Osteocyte (in vitro differentiated cells): ENCODE results near the gene BICRAL. TPM values are rescaled to one million over a fixed set of nuclear protein-coding genes. Genes with fewer than 3 reads are reported as not detected.
"Not testable (repeated sequence)": the region's sequence is repeated elsewhere in the genome, so short reads cannot be mapped to it uniquely, and the experiment has no call there.

Experiments
- DNase-seq: peaks from one replicate; pipeline ENCODE4 v3.0.0; 2021; ENCODE audit warnings: mixed read lengths; ENCODE audit not compliant: unreplicated experiment; ENCODE audit errors: extremely low spot score
- H3K27ac Mint-ChIP-seq: one replicate; pipeline ENCODE4 v1.8.0; 2021; ENCODE audit warnings: mild to moderate bottlenecking, mixed read lengths; ENCODE audit not compliant: unreplicated experiment
- H3K27me3 Mint-ChIP-seq: one replicate; pipeline ENCODE4 v1.8.0; 2021; ENCODE audit warnings: mixed read lengths; ENCODE audit not compliant: unreplicated experiment
- H3K36me3 Mint-ChIP-seq: one replicate; pipeline ENCODE4 v1.8.0; 2021; ENCODE audit warnings: mixed read lengths; ENCODE audit not compliant: unreplicated experiment
- H3K4me1 Mint-ChIP-seq: one replicate; pipeline ENCODE4 v1.8.0; 2021; ENCODE audit warnings: mixed read lengths; ENCODE audit not compliant: unreplicated experiment
- H3K4me3 Mint-ChIP-seq: one replicate; pipeline ENCODE4 v1.8.0; 2021; ENCODE audit warnings: mild to moderate bottlenecking, moderate library complexity, mixed read lengths; ENCODE audit not compliant: unreplicated experiment
- H3K9me3 Mint-ChIP-seq: one replicate; pipeline ENCODE4 v1.8.0; 2021; ENCODE audit warnings: mixed read lengths; ENCODE audit not compliant: unreplicated experiment
- CTCF ChIP-seq: fragments of 200-600 bp; sonication (generic); IDR thresholded peaks from 2 replicates; pipeline ENCODE4 v1.5.0; 2021; ENCODE audit warnings: antibody characterized with exemption, mild to moderate bottlenecking, moderate library complexity
- long read RNA-seq: library from polyadenylated mRNA; unstranded; transcript quantifications from one replicate; pipeline ENCODE4 v2.0.0, GENCODE V29; 2021
- total RNA-seq: library from RNA; stranded (reverse); gene quantifications from 2 replicates; pipeline ENCODE4 v1.2.1, GENCODE V29; 2021

The BICRAL gene, protein sequence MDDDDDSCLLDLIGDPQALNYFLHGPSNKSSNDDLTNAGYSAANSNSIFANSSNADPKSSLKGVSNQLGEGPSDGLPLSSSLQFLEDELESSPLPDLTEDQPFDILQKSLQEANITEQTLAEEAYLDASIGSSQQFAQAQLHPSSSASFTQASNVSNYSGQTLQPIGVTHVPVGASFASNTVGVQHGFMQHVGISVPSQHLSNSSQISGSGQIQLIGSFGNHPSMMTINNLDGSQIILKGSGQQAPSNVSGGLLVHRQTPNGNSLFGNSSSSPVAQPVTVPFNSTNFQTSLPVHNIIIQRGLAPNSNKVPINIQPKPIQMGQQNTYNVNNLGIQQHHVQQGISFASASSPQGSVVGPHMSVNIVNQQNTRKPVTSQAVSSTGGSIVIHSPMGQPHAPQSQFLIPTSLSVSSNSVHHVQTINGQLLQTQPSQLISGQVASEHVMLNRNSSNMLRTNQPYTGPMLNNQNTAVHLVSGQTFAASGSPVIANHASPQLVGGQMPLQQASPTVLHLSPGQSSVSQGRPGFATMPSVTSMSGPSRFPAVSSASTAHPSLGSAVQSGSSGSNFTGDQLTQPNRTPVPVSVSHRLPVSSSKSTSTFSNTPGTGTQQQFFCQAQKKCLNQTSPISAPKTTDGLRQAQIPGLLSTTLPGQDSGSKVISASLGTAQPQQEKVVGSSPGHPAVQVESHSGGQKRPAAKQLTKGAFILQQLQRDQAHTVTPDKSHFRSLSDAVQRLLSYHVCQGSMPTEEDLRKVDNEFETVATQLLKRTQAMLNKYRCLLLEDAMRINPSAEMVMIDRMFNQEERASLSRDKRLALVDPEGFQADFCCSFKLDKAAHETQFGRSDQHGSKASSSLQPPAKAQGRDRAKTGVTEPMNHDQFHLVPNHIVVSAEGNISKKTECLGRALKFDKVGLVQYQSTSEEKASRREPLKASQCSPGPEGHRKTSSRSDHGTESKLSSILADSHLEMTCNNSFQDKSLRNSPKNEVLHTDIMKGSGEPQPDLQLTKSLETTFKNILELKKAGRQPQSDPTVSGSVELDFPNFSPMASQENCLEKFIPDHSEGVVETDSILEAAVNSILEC
- 12.0 and 12.7 TPM in 2 replicates for total RNA-seq
- long read RNA-seq, partial matches to known transcripts = 0 of 11 reads
- long read RNA-seq, other reads (novel, unspliced or antisense) = 11 of 11 reads

DNA sequence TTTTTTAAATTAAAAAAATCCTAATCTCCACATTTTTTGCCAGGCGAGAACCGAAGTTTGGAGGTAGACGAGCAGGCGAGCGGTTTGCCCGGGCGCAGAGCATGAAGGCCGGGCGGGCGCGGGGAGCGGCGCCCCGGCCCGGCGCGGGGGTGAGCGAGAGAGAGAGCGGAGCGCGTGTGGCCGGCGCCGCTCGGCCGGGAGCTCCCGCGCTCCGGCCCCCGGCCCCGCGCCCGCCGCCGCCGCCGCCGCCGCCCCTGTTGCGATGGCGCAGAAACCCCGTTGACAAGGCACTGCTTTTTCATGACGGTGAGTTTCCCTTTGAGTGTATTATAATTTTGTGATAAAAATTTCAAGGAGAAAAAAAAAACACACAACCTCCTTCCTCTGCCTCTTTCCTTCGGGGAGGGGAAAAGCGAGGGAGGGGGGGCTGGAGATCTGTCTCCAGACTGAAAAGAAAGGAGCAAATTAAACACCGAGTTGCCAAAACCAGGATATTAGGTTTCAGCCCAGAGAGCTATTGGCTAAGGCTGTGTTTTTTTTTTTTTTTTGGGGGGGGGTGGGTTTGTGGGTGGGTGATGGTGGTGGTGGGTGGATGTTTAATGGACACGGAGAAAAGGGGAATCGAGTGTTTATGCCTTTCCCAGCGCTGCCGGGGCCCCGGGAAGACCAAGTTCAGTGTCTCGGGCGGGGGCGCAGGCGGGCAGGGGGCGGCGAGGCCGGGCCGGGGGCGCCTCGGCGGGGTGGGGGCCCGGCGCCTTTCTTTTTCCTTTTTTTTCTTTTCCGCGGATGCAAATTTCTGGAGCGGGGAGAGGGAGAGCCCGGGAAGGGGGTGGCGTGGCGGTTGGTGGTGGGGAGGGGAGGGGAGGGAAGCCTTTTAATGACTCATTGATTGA is at the start of gene BICRAL:
Gene BICRAL, plus strand, starts transcription at position 257 of the 893 bp plus-strand sequence. CDS start 39,971 bp downstream, outside the sequence.
- Mint-ChIP-seq H3K4me1 (peaks cover 28% of the 10 kb centered on the region), H3K36me3 (no peaks in the 10 kb centered on the region), H3K9me3 (no peaks in the 10 kb centered on the region), H3K27ac (peak within 1 kb of the TSS; percentile 99), H3K4me3 (peak within 1 kb of the TSS; percentile 90), H3K27me3 (no peaks in the 10 kb centered on the region)
- TF ChIP-seq CTCF = no peak
- peak; percentile 84 for DNase-seq

DNA sequence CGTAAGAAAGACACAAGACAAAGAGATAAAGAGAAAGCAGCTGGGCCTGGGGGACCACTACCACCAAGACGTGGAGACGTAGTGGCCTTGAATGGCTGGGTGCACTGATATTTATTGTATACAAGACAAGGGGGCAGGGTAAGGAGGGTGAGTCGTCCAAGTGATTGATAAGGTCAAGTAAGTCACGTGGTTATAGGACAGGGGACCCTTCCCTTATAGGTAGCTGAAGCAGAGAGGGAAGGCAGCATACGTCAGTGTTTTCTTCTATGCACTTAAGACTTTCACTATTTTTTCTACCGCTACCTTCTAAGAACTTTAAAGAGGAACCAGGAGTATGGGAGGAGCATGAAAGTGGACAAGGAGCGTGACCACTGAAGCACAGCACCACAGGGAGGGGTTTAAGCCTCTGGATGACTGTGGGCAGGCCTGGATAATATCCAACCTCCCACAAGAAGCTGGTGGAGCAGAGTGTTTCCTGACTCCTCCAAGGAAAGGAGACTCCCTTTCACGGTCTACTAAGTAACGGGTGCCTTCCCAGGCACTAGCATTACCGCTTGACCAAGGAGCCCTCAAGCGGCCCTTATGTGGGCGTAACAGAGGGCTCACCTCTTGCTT is 47.9 kb upstream of the BICRAL start:
- not testable (repeated sequence) for H3K27ac Mint-ChIP-seq, H3K27me3 Mint-ChIP-seq, H3K9me3 Mint-ChIP-seq, H3K4me3 Mint-ChIP-seq, H3K4me1 Mint-ChIP-seq, H3K36me3 Mint-ChIP-seq, DNase-seq

GRCh38 chr6:42735976-42736375 is 45.9 kb upstream of the BICRAL start:
- H3K9me3 Mint-ChIP-seq = no peaks in the 10 kb centered on the region
- no peaks in the 10 kb centered on the region for H3K4me1 Mint-ChIP-seq
- no peaks in the 10 kb centered on the region for H3K36me3 Mint-ChIP-seq
- H3K27ac Mint-ChIP-seq = no peak overlapping the region
- no peak for TF ChIP-seq CTCF
- no peak overlapping the region for H3K4me3 Mint-ChIP-seq
- peaks cover 9% of the 10 kb centered on the region for H3K27me3 Mint-ChIP-seq
- DNase-seq = no peak

DNA sequence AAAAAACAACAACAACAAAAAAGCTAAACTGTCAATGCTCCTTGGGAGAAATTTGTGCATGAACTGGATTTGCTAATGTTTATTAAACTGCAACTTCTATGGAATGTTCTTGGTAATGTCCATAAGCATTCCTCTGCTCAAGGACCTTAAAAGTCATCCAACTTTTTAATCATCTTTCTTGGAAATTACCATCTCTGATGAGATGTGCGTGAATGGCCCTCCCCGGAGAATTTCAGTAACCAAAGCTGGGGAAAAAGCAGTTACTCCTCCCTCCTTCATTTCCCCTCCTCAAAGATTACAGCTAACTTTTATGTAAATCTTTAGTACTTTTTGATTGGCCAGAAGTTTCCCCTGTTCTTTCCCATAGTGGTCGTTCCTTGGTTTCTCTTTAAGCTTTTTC is 41.1 kb upstream of the BICRAL start:
- Mint-ChIP-seq H3K27ac (no peak overlapping the region), H3K27me3 (peaks cover 9% of the 10 kb centered on the region), H3K36me3 (peaks cover 2% of the 10 kb centered on the region), H3K4me3 (no peak overlapping the region), H3K9me3 (no peaks in the 10 kb centered on the region), H3K4me1 (peaks cover 12% of the 10 kb centered on the region)
- DNase-seq = no peak
- TF ChIP-seq CTCF = no peak
